ENCODE data around the gene STK32A.

The STK32A gene

GRCh38 chr5:147427521-147428401 lies 192.9 kb downstream of the STK32A start:
- no peak for DNase-seq

DNA sequence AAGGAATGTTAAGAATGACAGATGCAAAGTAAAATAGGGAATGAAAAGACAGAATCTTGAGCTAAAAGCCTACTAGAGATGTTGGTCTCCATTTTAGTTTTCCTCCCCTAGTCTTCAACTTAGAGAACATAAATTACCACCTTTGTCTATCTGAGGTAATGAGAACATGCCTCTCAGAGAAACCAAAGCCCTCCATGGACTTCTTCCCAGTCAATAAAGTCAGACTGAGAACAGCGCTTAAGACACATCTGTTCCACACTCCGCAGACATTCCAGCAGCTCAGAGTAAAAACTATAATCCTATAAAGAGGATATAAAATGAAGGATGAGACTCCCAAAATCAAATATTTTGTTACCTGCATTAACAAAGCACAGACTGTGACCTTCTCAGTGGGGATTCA lies 195.8 kb downstream of the STK32A start:
- DNase-seq, result no peak

DNA sequence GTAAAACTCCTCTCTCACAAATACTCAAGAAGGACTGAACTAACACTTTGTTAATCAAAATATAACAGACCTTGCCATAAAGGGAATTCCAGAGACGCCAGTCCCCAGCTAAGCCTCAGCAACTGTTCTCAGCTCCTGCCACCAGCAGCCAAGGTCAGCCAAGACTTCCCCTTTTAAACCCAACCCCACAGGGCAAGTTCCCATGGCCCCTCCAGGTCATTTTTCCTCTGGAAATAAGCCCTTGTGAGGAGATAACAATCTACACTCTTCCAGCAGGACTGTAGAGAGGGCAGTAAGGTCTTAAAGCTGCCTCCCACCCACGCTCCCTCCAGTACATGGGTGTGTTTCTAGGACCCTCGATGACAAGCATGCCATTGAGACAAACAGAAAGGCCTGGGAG lies 196.8 kb downstream of the STK32A start:
- no peak for DNase-seq

GRCh38 chr5:147432323-147432722 lies 197.5 kb downstream of the STK32A start:
- DNase-seq, result no peak

DNA sequence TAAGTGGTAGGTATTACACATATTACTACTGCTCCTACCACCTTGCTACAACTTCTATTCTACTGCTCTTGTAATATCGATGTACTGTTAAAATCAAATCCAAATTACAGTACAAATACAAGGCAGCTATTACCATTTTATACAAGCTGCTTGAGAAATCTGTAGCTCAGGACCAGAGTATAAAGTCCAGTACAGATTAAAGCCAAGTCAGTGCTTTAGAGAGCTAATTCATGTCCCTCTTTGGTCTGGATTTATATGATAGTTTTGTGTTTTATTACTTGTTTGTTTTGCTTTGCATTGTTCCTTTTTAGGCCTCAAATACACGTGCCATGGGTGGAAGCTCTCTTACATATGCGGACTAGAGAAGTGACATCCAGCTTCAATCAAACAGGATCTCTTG lies 199.2 kb downstream of the STK32A start:
- DNase-seq, result no peak

DNA sequence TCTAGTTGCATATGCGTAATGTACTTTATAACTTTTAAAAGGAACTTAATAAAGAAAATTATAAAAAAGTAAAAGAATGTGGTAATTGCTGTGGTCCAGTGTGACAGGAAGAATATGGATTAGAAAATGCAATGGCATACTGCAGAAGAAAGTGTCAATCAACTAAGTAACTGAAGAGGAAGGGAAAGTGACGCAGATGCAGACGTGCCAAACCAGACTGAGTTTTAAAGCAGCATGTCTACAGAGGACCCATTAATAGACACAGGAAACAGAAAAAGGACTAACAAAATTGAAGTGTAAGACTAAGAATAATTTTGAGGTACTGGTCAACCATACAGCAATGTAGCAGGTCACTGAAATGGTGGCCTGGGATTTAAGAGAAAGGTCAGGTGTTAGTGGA lies 201.8 kb downstream of the STK32A start:
- DNase-seq, result no peak

GRCh38 chr5:147437161-147437596 lies 202.4 kb downstream of the STK32A start:
- no peak for DNase-seq
